Erythroblast (primary cell): ENCODE results near the gene PCDHGB3.

Source experiments
- GATA1 ChIP-seq: IDR thresholded peaks from 2 replicates; pipeline ENCODE4 v1.6.1; 2011; ENCODE audit warnings: low read depth, mild to moderate bottlenecking, control low read depth, low read length, moderate library complexity
- POLR2A ChIP-seq: IDR thresholded peaks from 2 replicates; pipeline ENCODE4 v1.6.1; 2011; ENCODE audit warnings: mild to moderate bottlenecking, low read length

GRCh38 chr5:141354900-141355469 is 15.1 kb upstream of the PCDHGB3 start, which contains the start of gene PCDHGA4:
- TF ChIP-seq POLR2A (no peak), GATA1 (no peak)
